Tibial artery (tissue), 4 donors: ENCODE results near the gene PLD5.

Experiments
- DNase-seq, 2 donors: peaks; one replicate each; pipeline ENCODE4 v3.0.0-alpha.2; 2019
- H3K27ac ChIP-seq, 2 donors: fragments of 200-600 bp; sonication (generic) in 1 of 2; 1 replicate in 1 of 2; 2 replicates in 1 of 2; pipeline ENCODE4 v1.5.1; 2018 to 2019; ENCODE audit warnings: mild to moderate bottlenecking in 1 of 2
- H3K27me3 ChIP-seq, 2 donors: fragments of 200-600 bp; sonication (generic) in 1 of 2; one replicate each; pipeline versions ENCODE4 v1.5.1 to v1.6.0; 2016 to 2019
- H3K36me3 ChIP-seq, 3 donors: fragments of 200-600 bp; sonication (generic) in 2 of 3; one replicate each; pipeline ENCODE4 v1.5.1; 2016 to 2019; ENCODE audit warnings: mild to moderate bottlenecking in 2 of 3
- H3K4me1 ChIP-seq, 4 donors: fragments of 200-600 bp; sonication (generic) in 2 of 4; 1 replicate in 3 of 4; 2 replicates in 1 of 4; pipeline ENCODE4 v1.5.1; 2016 to 2019
- H3K4me3 ChIP-seq, 2 donors: fragments of 200-600 bp; sonication (generic) in 1 of 2; 1 replicate in 1 of 2; 2 replicates in 1 of 2; pipeline ENCODE4 v1.5.1; 2018 to 2019; ENCODE audit warnings: mild to moderate bottlenecking in 2 of 2
- H3K9me3 ChIP-seq, 3 donors: fragments of 200-600 bp; sonication (generic) in 1 of 3; one replicate each; pipeline ENCODE4 v1.5.1; 2016 to 2019
- CTCF ChIP-seq, 2 experiments: fragments of 200-600 bp in 1 of 2; fragments of 450-650 bp in 1 of 2; IDR thresholded peaks; one replicate each; pipeline ENCODE4 v1.5.1; 2017 to 2019; ENCODE audit warnings: antibody characterized with exemption in 2 of 2, mild to moderate bottlenecking in 1 of 2, moderate library complexity in 1 of 2
- intact Hi-C: fragments of 100-400 bp; cut with DNase I; formaldehyde crosslinking; loops from one replicate; pipeline ENCODE4 v1.15.0; 2023; ENCODE audit warnings: low total_unique reads

PLD5 gene

GRCh38 chr1:242199776-242200458, 324.6 kb downstream of the PLD5 start:
- no peak for TF ChIP-seq CTCF (IDR thresholded peaks at IDR 0.05)
- intact Hi-C loops = no loop called here
- H3K4me1 ChIP-seq = no peaks in the 10 kb centered on the region
- H3K36me3 ChIP-seq = no peaks in the 10 kb centered on the region
- no peaks in the 10 kb centered on the region for H3K27me3 ChIP-seq
- no peak overlapping the region for H3K27ac ChIP-seq
- no peak overlapping the region for H3K4me3 ChIP-seq
- no peaks in the 10 kb centered on the region for H3K9me3 ChIP-seq
- DNase-seq = no peak

GRCh38 chr1:242197907-242198820, 326.3 kb downstream of the PLD5 start:
- Histone ChIP-seq H3K36me3 (no peaks in the 10 kb centered on the region), H3K9me3 (no peaks in the 10 kb centered on the region), H3K27ac (no peak overlapping the region), H3K27me3 (no peaks in the 10 kb centered on the region), H3K4me1 (no peaks in the 10 kb centered on the region), H3K4me3 (no peak overlapping the region)
- no peak for DNase-seq
- TF ChIP-seq CTCF (IDR thresholded peaks at IDR 0.05) = no peak
- intact Hi-C loops = no loop called here

- no peaks in the 10 kb centered on the region for H3K9me3 ChIP-seq
Observed at GRCh38 chr1:242196914-242197313, 327.6 kb downstream of the PLD5 start.

GRCh38 chr1:242196101-242196500, 328.4 kb downstream of the PLD5 start:
- intact Hi-C loops = no loop called here
- no peak for DNase-seq

More at GRCh38 chr1:242196914-242197313, 327.6 kb downstream of the PLD5 start:
- DNase-seq = no peak
- Histone ChIP-seq H3K36me3 (no peaks in the 10 kb centered on the region), H3K4me3 (no peak overlapping the region), H3K27ac (no peak overlapping the region), H3K4me1 (no peaks in the 10 kb centered on the region), H3K27me3 (no peaks in the 10 kb centered on the region)
- TF ChIP-seq CTCF (IDR thresholded peaks at IDR 0.05) = no peak
- intact Hi-C loops = no loop called here

GRCh38 chr1:242189591-242189990, 334.9 kb downstream of the PLD5 start:
- H3K4me3 ChIP-seq = no peak overlapping the region
- H3K27me3 ChIP-seq = no peaks in the 10 kb centered on the region
- no peaks in the 10 kb centered on the region for H3K4me1 ChIP-seq
- TF ChIP-seq CTCF (IDR thresholded peaks at IDR 0.05) = no peak
- no peak for DNase-seq
- no peak overlapping the region for H3K27ac ChIP-seq
- no peaks in the 10 kb centered on the region for H3K9me3 ChIP-seq
- intact Hi-C loops = no loop called here
- no peaks in the 10 kb centered on the region for H3K36me3 ChIP-seq

More at GRCh38 chr1:242196101-242196500, 328.4 kb downstream of the PLD5 start:
- no peaks in the 10 kb centered on the region for H3K27me3 ChIP-seq
- H3K27ac ChIP-seq = no peak overlapping the region
- H3K36me3 ChIP-seq = no peaks in the 10 kb centered on the region
- H3K9me3 ChIP-seq = no peaks in the 10 kb centered on the region
- no peaks in the 10 kb centered on the region for H3K4me1 ChIP-seq
- no peak for TF ChIP-seq CTCF (IDR thresholded peaks at IDR 0.05)
- no peak overlapping the region for H3K4me3 ChIP-seq
